Kidney glomerular epithelial cell (primary cell): Measurements from ENCODE around the gene ZNF620.
"Not testable (repeated sequence)": the region's sequence is repeated elsewhere in the genome, so short reads cannot be mapped to it uniquely, and the experiment has no call there.

Source experiments
- DNase-seq: peaks from one replicate; lab custom pipeline; 2025; lab: John Stamatoyannopoulos, UW

The ZNF620 gene

GRCh38 chr3:40502034-40502433, 3.8 kb upstream of the ZNF620 start:
- DNase-seq: no peak

DNA sequence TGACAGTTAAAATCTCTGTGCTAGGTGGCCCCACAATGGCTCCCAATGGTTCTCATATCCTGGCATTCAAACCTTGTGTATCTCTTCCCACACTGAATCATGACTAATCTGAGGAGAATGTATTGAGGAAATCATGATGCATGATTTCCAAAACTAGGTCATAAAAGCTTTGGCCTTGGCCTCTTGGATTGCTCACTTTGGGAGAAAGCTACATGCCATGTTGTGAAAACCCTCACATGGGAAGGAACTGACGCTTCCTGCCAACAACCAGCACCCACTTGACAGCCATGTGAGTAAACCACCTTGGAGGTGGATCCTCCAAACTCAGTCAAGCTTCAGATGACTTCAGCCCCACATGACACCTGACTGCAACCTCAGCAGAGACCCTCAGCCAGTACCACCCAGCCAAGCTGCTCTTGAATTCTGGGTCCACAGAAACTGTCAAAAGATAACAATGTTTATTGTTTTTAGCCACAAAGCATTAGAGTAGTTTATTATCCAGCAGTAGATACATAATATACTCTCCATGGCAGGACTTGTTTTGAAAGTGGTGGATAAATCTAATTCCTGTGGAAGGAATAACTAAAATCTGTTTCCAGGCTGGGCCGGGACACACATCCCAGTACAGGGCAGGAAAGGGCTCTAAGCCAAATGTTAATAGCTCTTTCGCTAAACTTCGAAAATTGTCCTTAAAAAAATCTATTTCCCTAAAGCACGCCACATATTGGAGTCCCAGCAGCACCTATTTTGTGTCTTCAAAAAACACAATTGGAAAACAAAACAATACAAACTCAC, 1.0 kb upstream of the ZNF620 start:
- DNase-seq: peak; percentile 93

DNA sequence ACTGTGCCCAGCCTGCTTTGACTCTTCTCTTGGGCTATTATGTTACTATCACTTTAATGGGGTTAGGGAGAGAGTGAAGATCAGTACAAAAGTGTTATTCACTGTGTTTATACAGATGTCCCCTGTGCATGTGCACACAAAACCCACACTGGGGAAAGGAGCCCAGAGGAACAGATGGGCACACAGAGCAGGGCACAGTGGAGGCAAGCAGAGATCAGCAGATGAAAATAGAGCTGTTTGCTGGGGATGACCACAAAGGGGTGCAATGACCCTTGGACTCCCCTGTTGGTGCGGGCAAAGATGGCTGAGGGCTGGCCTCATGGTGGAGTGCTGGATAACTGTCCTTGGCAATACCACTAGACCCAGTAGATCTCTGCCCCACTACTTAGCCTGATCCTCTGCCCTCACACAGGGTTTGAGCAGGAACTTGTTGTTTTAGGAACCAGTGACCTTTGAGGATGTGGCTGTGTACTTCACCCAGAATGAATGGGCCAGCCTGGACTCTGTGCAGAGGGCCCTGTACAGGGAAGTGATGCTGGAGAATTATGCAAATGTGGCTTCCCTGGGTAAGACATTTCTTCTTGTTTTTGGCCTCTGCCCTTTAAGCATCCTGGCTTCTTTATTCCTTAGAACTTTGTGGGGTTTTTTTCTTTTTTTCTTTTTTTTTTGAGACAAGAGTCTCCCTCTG, 5.3 kb downstream of the ZNF620 start:
- no peak for DNase-seq

- DNase-seq: no peak
These were observed 10.4 kb downstream of the ZNF620 start for GRCh38 chr3:40516201-40516600.

- DNase-seq: no peak
These were observed 12.2 kb downstream of the ZNF620 start for GRCh38 chr3:40518067-40518466.

DNA sequence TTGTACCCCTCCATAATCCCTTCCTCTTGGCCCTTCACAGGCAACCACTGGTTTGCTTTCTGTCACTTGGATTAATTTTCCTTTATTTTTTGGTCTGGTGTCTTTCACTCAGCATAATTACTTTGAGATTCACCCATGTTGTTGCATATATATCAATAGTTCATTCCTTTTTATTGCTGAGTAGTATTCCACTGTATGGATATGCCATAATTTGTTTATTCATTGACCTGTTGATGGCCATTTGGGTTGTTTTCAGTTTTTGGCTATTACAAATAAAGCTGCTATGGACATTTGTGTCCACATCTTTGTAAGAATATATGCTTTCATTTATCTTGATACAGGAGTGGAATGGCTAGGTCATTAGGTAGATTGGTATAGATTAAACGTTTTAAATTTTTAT, 13.0 kb downstream of the ZNF620 start:
- no peak for DNase-seq

DNA sequence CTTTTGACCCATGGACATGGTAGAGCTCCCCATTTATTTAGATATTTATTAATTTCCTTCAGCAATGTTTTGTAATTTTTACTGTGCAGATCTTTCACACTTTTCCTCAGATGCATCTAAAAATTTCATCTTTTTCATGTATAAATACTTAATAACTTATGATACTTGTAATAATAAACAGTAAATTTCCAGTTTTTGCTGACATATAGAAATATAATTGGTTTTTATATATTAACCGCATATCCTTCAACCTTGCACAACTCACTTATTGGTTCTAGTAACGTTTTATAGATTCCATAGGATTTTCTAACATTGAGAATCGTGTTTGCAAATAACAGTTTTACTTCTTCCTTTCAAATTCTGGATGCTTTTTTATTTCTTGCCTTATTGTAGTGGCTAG, 15.4 kb downstream of the ZNF620 start:
- DNase-seq: no peak

GRCh38 chr3:40523781-40524180, 17.9 kb downstream of the ZNF620 start:
- no peak for DNase-seq

- DNase-seq: no peak
These were observed 18.4 kb downstream of the ZNF620 start for GRCh38 chr3:40524222-40524567.

DNA sequence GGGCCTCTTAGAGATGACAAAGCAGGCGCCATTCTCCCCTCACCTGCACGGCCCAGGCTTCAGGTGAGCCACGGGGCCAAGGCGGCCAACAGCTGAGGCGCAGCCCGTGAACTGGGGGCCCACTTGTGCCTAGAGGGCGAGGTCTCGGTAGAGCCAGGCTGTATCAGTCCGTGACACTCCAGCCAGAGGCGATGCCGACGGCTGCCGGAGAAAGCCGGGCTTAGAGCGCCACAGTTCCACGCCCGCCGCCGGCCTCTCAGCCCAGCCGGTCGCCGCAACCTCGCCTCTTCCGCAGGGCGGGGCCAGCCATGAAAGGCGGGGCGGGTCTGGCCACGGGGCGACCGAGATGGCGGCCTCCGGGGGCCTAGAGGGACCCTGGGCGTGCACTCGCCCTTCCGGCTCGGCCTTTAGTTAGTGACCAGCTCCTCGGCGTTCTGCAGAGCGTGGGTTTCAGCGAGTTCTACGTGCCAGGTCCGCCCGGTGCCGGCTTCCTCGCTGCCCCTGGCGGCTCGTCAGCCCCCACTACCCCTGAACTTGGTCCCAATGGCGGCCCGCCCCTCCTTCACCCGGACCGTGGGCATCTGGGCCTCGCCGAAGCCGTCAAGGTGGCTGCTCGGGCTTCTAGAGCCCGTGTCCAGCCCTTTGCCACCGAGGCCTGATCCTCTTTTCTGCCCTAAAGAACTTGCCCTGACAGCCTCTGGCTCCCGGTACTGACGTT, 18.9 kb downstream of the ZNF620 start, which contains the start of gene ZNF621:
Gene ZNF621 (plus strand): TSS at position 393 of the 718 bp plus-strand sequence. CDS start 881 bp downstream, outside the sequence.
- DNase-seq: peak; percentile 61

- no peak for DNase-seq
These were observed 22.6 kb downstream of the ZNF620 start for GRCh38 chr3:40528426-40528825.

DNA sequence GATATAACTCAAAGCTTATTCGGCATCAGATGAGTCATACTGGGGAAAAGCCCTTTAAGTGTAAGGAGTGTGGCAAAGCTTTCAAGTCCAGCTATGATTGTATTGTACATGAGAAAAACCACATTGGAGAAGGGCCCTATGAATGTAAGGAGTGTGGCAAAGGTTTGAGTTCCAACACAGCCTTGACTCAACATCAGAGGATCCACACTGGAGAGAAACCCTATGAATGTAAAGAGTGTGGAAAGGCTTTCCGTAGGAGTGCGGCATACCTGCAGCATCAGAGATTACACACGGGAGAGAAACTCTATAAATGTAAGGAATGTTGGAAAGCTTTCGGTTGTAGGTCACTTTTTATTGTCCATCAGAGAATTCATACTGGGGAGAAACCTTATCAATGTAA, 26.4 kb downstream of the ZNF620 start:
- DNase-seq: no peak

DNA sequence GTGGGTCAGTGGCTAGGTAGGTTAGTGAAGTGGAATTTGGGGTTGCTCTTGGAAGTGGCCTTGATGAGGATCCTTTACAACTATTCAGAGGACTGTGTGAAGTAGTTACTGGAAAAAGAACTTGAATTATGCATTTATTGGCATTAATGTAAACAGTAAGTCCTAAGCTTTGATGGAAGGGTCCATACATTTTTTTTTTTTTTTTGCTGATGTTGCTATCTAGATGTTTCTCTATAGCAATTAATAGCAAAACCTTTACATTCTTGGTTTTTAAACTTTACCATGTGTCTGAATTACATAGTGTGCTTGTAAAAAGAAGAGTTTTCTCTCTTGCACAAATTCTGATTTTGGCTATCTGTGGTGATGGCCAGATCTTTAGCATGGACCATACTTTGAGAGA, 28.4 kb downstream of the ZNF620 start:
- no peak for DNase-seq

DNA sequence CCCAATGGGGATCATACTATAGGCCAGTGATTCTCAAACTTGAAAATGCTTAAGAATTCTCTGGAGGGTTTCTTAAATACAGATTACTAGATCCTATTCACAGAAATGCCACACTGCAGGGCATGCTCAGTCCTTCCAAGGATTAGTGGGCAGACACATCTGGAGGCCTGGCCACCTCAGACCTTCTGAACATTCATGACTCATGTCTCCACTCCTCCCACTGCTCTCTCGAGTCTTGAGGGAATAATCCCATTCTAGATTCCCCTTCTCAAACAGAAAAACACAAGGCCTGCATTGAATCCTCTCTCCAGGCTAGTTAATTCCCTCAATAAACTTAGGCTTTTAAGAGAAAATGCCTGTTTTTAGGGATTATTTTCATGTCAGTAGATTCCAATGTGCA, 41.0 kb downstream of the ZNF620 start:
- DNase-seq: peak; percentile 5

DNA sequence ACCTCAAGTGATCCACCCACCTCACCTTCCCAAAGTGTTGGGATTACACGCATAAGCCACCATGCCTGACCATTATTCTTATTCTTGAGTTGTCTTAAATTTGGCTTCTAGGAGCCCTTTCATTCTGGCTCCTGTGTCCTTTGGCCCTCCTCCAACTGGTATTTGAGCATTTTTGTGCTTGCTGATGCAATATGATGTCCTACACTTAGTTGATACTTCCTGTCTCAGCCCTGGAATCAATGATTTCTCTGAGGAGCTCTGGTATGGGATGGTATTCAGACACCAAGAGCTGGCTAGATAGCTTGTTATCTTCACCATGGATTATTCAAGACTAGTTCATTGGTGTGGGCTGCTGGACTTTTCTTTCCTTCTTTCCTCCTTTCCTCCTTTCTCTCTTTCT, 44.3 kb downstream of the ZNF620 start:
- no peak for DNase-seq

DNA sequence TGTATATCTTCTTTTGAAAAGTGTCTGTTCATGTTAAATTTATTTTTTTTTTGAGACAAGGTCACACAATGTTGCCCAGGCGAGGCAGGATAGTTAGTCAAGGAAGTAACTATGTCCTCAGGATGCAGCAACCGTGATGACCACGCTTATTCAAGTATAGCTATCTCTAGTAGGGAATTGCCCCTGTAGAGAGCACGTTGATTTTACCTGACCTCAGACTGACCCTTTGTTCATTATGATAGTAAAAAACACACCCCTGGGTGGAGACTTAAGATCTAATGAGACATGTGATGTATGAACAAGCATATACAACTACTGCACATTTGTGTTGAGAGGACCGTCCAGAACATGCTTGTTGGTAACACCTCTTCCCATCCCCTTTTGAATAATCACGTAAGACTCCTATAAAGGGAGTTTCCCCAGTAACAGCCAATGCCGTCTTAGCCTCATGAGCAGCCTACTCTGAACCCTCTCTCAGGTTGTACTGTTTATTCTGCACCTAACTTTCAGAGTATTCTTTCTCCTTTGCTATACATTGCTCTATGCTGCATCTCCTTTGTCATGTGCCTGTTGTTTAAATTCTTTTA, 51.8 kb downstream of the ZNF620 start:
- peak; percentile 45 for DNase-seq

DNA sequence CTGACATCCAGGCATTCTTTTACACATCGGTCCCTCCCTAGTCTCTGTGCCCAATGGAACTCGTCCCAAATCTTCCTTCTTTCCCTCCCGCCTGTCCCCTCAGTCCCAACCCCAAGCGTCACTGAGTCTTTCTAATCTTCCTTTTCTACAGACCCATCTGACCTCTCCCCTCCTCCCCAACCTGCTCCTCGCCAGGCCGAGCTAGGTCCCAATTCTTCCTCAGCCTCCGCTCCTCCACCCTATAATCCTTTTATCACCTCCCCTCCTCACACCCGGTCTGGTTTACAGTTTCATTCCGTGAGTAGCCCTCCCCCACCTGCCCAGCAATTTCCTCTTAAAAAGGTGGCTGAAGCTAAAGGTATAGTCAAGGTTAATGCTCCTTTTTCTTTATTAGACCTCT, 56.6 kb downstream of the ZNF620 start:
- DNase-seq: not testable (repeated sequence)

GRCh38 chr3:40565629-40566028, 59.8 kb downstream of the ZNF620 start:
- not testable (repeated sequence) for DNase-seq

DNA sequence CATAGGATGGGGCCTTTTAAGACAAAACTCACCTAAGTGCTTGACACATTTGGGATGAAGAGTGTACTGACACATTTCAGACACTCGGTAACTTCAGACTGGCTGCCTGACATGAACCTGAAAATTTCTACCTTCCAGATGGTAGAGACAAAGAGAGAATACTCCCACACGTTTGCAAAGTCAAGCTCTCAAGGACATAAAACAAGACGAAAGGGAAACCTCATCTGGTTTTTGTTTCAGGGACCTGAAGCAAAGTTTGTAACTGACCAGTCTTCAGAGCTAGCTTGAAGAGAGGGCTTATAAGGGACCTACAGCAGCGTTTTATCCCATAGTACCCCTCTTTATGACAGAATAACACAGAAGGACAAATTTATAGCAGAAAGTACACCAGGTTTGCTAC, 60.9 kb downstream of the ZNF620 start:
- no peak for DNase-seq
